Hematopoietic multipotent progenitor cell treated with erythropoietin and hydrocortisone succinate and interleukin-3 and kit ligand, for 17 days (in vitro differentiated cells): Measurements from ENCODE around the gene GFRA4.
"Not testable (repeated sequence)": the region's sequence is repeated elsewhere in the genome, so short reads cannot be mapped to it uniquely, and the experiment has no call there.

ENCODE experiments used
- DNase-seq: peaks from one replicate; pipeline ENCODE4 v3.0.0-alpha.2; 2015; ENCODE audit warnings: low spot score

The GFRA4 gene

DNA sequence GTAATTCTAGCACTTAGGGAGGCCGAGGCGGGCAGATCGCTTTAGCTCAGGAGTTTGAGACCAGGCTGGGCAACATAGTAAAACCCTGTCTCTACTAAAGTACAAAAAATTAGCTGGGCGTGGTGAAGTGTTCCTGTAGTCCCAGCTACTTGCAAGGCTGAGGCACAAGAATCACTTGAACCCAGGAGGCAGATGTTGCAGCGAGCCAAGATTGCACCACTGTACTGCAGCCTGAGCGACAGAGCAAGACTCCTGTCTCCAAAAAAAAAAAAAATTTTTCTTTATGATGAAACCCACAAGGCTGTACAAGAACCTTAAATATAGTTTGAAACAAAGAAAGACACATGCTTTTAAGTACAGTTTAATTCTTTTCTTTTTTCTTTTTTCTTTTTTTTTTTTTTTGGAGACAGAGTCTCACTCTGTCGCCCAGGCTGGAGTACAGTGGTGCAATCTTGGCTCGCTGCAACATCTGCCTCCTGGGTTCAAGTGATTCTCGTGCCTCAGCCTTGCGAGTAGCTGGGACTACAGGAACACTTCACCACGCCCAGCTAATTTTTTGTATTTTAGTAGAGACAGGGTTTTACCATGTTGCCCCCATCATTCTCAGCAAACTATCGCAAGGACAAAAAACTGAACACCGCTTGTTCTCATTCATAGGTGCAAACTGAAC is 47.9 kb downstream of the GFRA4 start:
- DNase-seq: not testable (repeated sequence)

GRCh38 chr20:3614466-3614865 is 48.7 kb downstream of the GFRA4 start:
- no peak for DNase-seq

DNA sequence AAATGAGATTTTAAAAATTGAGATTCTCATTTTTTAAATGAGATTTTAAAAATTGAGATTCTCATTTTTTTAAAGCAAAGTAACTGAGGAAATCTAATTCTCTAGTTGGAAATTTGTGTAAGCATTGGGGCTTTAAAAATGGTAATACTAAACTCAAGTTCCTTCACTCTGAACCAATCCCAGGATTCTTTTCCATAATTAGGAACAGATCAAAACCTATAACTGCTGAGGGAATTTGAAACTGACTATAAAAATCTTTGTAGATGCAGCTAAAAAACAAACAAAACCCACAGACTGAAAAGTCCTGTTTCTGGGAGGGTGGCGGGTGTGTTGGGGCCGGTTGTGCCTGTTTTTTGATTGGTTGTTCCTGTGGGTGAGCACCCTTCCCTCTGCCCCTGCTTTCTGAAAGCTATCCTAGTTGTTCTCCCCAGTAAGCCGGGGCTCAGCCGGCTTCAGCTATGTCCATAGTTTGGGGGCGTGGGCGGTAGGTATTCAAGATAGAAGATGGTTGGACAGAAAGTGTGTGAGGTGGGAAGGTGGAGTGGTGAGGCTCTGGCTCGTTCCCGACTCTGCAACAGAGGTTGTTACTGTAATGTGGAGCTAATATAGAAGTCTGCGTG is 49.3 kb downstream of the GFRA4 start:
- no peak for DNase-seq

DNA sequence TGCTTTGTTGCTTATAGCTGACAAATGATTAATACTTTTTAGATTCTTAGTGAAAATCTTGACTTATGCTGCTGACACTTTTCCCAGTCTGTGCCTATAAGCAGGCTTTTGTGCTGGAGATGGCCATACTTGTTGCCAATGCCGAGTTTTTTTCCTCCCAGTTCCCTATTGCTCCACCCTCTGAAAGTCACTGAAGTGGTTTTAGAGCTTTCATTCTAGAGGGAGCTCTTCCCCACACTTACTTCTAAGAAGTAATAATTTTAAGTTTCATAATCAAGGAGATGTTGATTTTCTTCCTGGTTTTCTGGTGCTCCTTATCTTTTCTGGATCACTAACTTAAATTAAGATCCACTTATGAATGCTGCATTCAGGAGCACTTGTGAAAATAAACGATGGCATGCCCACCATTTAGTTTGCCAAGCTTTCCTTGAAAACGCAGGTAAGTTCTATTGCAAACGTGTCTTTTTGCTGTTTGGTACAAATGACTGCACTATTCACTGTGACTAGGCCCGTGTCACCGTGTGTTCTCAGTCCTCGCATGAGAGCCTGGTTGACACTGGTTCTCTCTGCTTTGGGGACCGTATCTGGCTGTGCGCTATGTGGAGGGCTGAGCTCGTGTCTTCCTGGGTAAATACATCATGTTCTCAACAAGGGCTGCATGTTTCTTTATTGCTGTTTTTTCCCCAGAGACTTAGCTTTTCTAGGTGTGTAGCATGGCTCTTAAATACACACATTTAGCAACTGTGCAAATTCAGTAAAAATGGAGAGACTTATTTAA is 50.2 kb downstream of the GFRA4 start:
- DNase-seq: no peak

- no peak for DNase-seq
Observed at GRCh38 chr20:3611901-3612300, 51.3 kb downstream of the GFRA4 start.
